GM12878 (cell line): ENCODE results near the gene MBOAT2.

Experiments
- ATF3 ChIP-seq: IDR thresholded peaks from 2 replicates; pipeline ENCODE4 v1.6.1; 2011; ENCODE audit warnings: low read depth, mild to moderate bottlenecking, low read length, moderate library complexity, borderline replicate concordance; ENCODE audit errors: extremely low read depth
- CBFB ChIP-seq: IDR thresholded peaks from 2 replicates; pipeline ENCODE4 v1.6.1; 2016; ENCODE audit warnings: antibody characterized with exemption, low read depth
- CEBPB ChIP-seq, 2 experiments: fragments of 150-350 bp in 1 of 2; IDR thresholded peaks; 2 replicates each; pipeline ENCODE4 v1.6.1; 2012 to 2014; ENCODE audit warnings: low read depth in 2 of 2, low read length in 2 of 2, borderline replicate concordance in 1 of 2, inconsistent platforms in 1 of 2
- CHD2 ChIP-seq: IDR thresholded peaks from 2 replicates; pipeline ENCODE4 v1.6.1; 2011; ENCODE audit warnings: low read depth, low read length, improper control_type of control experiment, borderline replicate concordance
- CTCF ChIP-seq, 3 experiments: IDR thresholded peaks in 2 of 3; conservative IDR thresholded peaks in 1 of 3; 2 replicates each; pipeline ENCODE4 v1.5.1; 2011; ENCODE audit warnings: low read depth in 3 of 3, low read length in 3 of 3, mild to moderate bottlenecking in 3 of 3, control low read depth in 2 of 3, moderate library complexity in 2 of 3, inconsistent platforms in 1 of 3, mixed read lengths in 1 of 3; ENCODE audit not compliant: control insufficient read depth in 2 of 3, insufficient read depth in 1 of 3; ENCODE audit errors: extremely low read depth in 1 of 3
- E2F4 ChIP-seq: IDR thresholded peaks from 2 replicates; pipeline ENCODE4 v1.6.1; 2012; ENCODE audit warnings: low read depth, low read length, improper control_type of control experiment
- EZH2 ChIP-seq: IDR thresholded peaks from 2 replicates; pipeline ENCODE4 v1.6.1; 2012; ENCODE audit warnings: low read depth, mild to moderate bottlenecking, control low read depth, inconsistent platforms, low read length, borderline replicate concordance; ENCODE audit not compliant: control insufficient read depth
- HCFC1 ChIP-seq: fragments of 150-350 bp; IDR thresholded peaks from 2 replicates; pipeline ENCODE4 v1.6.1; 2014; ENCODE audit warnings: low read length
- HDGF ChIP-seq: fragments of 450-650 bp; IDR thresholded peaks from 2 replicates; pipeline ENCODE4 v1.6.1; 2016; ENCODE audit warnings: antibody characterized with exemption
- POLR2A ChIP-seq: IDR thresholded peaks from 2 replicates; pipeline ENCODE4 v1.6.1; 2011; ENCODE audit warnings: low read depth, mild to moderate bottlenecking, low read length
- POLR2AphosphoS5 ChIP-seq: IDR thresholded peaks from 2 replicates; pipeline ENCODE4 v1.6.1; 2011; ENCODE audit warnings: mild to moderate bottlenecking, low read length, inconsistent platforms
- RCOR1 ChIP-seq: conservative IDR thresholded peaks from 2 replicates; pipeline ENCODE4 v1.6.1; 2012; ENCODE audit warnings: low read depth, low read length, improper control_type of control experiment
- SREBF2 ChIP-seq: IDR thresholded peaks from 2 replicates; pipeline ENCODE4 v1.6.1; 2012; ENCODE audit warnings: mild to moderate bottlenecking, low read length
- ZBTB33 ChIP-seq: fragments of 450-650 bp; IDR thresholded peaks from 2 replicates; pipeline ENCODE4 v1.6.1; 2017; ENCODE audit warnings: mild to moderate bottlenecking

GRCh38 chr2:8939486-8940114 lies 63.9 kb downstream of the MBOAT2 start:
- TF ChIP-seq CTCF (IDR thresholded peaks at IDR 0.05 in 2 of 3, conservative IDR thresholded peaks at IDR 0.05 in 1 of 3; ENCODE audit: control insufficient read depth in 2 of 3, extremely low read depth in 1 of 3, insufficient read depth in 1 of 3, low read depth in 3 of 3, low read length in 3 of 3) (no peak), CHD2 (no peak), HDGF (no peak), EZH2 (no peak), CEBPB (IDR thresholded peaks at IDR 0.05; ENCODE audit: borderline replicate concordance in 1 of 2, low read depth in 2 of 2, low read length in 2 of 2) (no peak), POLR2A (no peak), RCOR1 (no peak), POLR2AphosphoS5 (no peak), ATF3 (no peak), SREBF2 (no peak), ZBTB33 (no peak), E2F4 (no peak), CBFB (no peak), HCFC1 (no peak)
